LNCaP clone FGC (cell line): ENCODE results near the gene DNAH2.

ENCODE experiments used
- DNase-seq: peaks from one replicate; pipeline ENCODE4 v3.0.0-alpha.2; 2011; ENCODE audit warnings: low read depth
- H3K4me3 ChIP-seq: 2 replicates; pipeline ENCODE4 v1.5.1; 2011; ENCODE audit warnings: mild to moderate bottlenecking, low read depth, low read length, control low read depth
- TF ChIP-seq, protein P1 (sequence below): IDR thresholded peaks from 2 replicates; pipeline ENCODE4 v1.5.1; 2012; ENCODE audit warnings: mild to moderate bottlenecking; ENCODE audit not compliant: control insufficient read depth, insufficient read depth; ENCODE audit errors: extremely low read depth

DNAH2 gene

DNA sequence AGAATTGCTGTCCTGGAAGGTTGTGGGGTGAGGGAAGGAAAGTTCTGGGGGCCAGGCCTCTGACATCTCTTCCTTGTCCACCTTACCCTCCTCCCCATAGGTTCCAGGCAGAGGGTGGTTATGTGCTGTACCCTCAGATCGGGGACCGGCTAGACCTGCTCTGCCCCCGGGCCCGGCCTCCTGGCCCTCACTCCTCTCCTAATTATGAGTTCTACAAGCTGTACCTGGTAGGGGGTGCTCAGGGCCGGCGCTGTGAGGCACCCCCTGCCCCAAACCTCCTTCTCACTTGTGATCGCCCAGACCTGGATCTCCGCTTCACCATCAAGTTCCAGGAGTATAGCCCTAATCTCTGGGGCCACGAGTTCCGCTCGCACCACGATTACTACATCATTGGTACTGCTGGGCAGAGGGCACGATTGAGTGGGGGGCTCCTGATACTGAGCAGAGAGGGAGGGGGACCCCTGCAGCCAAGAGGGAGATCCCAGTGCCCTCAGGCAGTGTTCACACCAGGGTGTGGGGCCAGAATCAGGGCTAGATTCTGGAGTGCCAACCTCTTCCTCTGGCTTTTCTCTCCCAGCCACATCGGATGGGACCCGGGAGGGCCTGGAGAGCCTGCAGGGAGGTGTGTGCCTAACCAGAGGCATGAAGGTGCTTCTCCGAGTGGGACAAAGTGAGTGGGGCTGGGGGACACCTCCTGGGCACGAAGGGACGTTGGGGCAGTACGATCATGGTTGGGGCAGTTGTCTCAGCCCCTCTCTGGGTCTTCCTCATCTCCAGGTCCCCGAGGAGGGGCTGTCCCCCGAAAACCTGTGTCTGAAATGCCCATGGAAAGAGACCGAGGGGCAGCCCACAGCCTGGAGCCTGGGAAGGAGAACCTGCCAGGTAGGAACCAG, 9.4 kb upstream of the DNAH2 start:
- H3K4me3 ChIP-seq = no peak overlapping the region
- DNase-seq = no peak
- TF ChIP-seq, protein P1, sequence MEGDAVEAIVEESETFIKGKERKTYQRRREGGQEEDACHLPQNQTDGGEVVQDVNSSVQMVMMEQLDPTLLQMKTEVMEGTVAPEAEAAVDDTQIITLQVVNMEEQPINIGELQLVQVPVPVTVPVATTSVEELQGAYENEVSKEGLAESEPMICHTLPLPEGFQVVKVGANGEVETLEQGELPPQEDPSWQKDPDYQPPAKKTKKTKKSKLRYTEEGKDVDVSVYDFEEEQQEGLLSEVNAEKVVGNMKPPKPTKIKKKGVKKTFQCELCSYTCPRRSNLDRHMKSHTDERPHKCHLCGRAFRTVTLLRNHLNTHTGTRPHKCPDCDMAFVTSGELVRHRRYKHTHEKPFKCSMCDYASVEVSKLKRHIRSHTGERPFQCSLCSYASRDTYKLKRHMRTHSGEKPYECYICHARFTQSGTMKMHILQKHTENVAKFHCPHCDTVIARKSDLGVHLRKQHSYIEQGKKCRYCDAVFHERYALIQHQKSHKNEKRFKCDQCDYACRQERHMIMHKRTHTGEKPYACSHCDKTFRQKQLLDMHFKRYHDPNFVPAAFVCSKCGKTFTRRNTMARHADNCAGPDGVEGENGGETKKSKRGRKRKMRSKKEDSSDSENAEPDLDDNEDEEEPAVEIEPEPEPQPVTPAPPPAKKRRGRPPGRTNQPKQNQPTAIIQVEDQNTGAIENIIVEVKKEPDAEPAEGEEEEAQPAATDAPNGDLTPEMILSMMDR = no peak

DNA sequence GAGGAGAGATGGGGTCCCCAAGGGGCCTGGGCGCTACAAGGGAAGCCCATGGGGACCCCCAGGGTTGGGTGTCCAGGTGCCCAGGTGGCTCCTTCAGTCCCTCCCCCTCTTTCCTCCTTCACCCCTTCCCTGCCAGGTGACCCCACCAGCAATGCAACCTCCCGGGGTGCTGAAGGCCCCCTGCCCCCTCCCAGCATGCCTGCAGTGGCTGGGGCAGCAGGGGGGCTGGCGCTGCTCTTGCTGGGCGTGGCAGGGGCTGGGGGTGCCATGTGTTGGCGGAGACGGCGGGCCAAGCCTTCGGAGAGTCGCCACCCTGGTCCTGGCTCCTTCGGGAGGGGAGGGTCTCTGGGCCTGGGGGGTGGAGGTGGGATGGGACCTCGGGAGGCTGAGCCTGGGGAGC, 8.5 kb upstream of the DNAH2 start:
- TF ChIP-seq, protein P1 = no peak
- DNase-seq = no peak
- H3K4me3 ChIP-seq = no peak overlapping the region

DNA sequence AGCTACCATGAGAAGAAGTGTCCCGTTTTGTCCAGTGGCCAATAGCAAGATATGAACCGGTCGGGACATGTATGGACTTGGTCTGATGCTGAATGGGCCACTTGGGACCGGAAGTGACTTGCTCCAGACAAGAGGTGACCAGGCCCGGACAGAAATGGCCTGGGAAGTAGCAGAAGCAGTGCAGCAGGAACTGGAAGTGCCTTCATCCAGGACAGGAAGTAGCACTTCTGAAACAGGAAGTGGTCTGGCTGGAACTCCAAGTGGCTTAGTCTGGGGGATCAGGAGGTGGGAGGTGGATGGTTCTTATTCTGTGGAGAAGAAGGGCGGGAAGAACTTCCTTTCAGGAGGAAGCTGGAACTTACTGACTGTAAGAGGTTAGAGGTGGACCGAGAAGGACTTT, 7.2 kb upstream of the DNAH2 start:
- DNase-seq = no peak
- H3K4me3 ChIP-seq = no peak overlapping the region
- TF ChIP-seq, protein P1 = no peak

DNA sequence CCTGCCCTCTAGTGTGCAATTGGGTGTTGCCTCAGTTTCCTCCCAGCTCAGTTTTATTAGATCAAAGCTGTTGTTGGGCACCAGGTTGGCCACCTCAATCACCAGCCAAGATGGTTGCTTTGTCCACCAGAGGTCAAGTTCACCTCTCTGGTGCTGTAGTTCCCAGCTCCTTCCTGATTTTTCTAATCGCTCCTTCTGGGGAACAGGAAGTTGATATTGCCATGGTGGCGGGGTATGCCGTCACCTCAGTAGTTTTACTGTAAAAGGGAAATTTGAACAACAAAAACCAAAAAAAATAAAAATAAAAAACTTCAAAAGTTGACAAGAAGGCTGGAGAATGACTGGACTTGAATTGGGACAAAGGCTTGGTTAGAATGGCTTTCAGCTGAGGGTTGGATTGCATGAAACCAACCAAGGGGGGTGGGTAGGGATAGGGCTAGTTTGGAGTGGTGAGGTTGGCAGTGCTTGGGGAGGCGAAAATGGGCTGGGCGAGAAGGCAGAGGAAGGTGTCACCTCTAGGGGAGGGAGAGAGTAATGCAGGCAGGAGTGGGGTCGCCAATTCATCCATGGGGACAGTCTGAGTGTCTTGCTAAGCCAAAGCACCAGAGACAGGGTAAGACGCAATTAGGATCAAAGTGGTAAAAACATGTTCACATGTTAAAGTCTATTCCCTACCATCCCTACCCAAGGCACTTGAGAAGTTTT, 6.3 kb upstream of the DNAH2 start:
- TF ChIP-seq, protein P1 = no peak
- H3K4me3 ChIP-seq = no peak overlapping the region
- DNase-seq = no peak

DNA sequence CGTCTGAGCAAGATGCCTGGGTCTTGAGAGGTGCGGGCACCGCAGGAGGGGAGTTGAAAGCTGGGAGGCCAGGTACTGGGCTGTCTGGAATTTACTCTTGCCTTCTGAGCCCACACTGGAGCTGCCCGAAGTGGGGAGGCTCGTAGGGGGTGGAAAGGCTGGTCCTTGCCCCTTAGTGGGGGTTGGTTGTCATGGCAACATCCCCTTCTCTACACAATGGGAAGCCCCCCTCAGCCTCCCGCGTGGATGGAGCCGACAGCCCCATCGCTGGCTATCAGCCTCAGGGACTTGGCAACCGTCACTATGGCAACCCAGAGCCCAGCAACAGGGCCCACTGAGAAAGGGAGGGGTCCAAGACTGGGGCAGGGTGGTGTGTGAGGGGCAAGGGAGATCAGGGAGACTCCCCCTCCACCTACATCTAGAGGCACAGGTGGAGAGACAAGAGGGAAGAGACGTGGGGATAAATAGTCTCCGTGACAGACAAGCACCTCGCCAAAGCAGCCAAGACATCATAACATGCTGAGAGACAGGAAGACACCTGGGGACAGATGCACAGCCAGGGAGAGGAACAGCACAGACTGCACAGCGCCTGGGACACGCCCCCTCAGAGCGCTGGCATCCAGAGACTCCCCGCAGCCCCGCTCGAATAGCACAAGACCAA, 5.3 kb upstream of the DNAH2 start:
- TF ChIP-seq, protein P1 = no peak
- DNase-seq = no peak
- no peak overlapping the region for H3K4me3 ChIP-seq

DNA sequence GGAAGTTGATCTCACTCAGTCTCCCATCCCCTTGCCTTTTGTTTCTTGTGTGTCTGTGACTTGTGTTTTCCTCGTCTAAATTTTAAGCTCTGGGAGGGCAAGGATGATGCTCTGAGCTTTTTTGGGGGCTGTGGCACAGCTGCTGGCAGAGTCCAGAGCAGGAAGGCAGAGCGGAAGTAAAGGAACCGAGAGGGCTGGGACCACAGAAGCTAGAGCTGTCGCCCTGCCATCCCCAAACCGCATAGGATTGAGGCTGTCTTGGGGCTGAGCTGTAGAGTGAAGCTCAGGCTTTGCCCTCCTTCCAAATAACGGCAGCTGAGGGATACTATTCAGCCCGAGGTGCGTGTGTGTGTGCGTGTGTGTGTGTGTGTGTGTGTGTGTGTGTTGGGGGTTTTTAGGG, 3.8 kb upstream of the DNAH2 start:
- TF ChIP-seq, protein P1 = no peak
- no peak for DNase-seq

More for the DNA sequence above, 3.8 kb upstream of the DNAH2 start:
- no peak overlapping the region for H3K4me3 ChIP-seq
